Measurements from ENCODE around the gene BAZ1A.

Gene BAZ1A

GRCh38 chr14:34851395-34851794 is 23.8 kb downstream of the BAZ1A start:
- TF ChIP-seq FOXP2 (optimal IDR thresholded peaks at IDR 0.05; ENCODE audit: borderline replicate concordance, extremely low read depth, extremely low read length, insufficient read depth) (no peak), SIN3A (IDR thresholded peaks at IDR 0.05; ENCODE audit: borderline replicate concordance, insufficient read depth, low read length) (no peak), TAF1 (IDR thresholded peaks at IDR 0.05; ENCODE audit: borderline replicate concordance, insufficient read depth, low read length) (no peak)

DNA sequence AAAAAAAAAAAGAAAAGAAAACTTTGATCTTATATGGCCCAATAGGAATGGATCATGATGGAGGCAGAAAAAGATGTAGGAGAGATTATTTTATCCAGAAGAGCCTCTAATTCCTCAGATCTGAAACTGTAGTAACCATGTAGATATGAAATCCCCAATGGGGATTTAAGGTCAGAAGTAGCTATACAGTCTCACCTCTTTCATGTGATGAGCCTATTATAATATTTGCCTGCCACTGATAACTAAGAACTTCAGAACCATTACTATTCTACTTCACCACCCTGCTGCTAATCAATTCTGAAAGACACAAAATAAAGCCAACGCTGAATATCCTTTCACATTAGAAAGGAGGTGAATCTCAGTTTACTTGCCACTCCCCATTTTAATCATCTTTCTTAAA is 29.3 kb downstream of the BAZ1A start:
- TF ChIP-seq, protein P1, sequence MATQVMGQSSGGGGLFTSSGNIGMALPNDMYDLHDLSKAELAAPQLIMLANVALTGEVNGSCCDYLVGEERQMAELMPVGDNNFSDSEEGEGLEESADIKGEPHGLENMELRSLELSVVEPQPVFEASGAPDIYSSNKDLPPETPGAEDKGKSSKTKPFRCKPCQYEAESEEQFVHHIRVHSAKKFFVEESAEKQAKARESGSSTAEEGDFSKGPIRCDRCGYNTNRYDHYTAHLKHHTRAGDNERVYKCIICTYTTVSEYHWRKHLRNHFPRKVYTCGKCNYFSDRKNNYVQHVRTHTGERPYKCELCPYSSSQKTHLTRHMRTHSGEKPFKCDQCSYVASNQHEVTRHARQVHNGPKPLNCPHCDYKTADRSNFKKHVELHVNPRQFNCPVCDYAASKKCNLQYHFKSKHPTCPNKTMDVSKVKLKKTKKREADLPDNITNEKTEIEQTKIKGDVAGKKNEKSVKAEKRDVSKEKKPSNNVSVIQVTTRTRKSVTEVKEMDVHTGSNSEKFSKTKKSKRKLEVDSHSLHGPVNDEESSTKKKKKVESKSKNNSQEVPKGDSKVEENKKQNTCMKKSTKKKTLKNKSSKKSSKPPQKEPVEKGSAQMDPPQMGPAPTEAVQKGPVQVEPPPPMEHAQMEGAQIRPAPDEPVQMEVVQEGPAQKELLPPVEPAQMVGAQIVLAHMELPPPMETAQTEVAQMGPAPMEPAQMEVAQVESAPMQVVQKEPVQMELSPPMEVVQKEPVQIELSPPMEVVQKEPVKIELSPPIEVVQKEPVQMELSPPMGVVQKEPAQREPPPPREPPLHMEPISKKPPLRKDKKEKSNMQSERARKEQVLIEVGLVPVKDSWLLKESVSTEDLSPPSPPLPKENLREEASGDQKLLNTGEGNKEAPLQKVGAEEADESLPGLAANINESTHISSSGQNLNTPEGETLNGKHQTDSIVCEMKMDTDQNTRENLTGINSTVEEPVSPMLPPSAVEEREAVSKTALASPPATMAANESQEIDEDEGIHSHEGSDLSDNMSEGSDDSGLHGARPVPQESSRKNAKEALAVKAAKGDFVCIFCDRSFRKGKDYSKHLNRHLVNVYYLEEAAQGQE (IDR thresholded peaks at IDR 0.05; ENCODE audit: insufficient read depth in 1 of 2, low read depth in 2 of 2, low read length in 2 of 2), result no peak
- TF ChIP-seq SIN3A (IDR thresholded peaks at IDR 0.05; ENCODE audit: borderline replicate concordance, insufficient read depth, low read length) (no peak), TAF1 (IDR thresholded peaks at IDR 0.05; ENCODE audit: borderline replicate concordance, insufficient read depth, low read length) (no peak), POLR2AphosphoS5 (IDR thresholded peaks at IDR 0.05; ENCODE audit: low read depth, low read length) (no peak), FOXP2 (optimal IDR thresholded peaks at IDR 0.05; ENCODE audit: borderline replicate concordance, extremely low read depth, extremely low read length, insufficient read depth) (no peak)

- TF ChIP-seq FOXP2 (optimal IDR thresholded peaks at IDR 0.05; ENCODE audit: borderline replicate concordance, extremely low read depth, extremely low read length, insufficient read depth) (no peak), POLR2AphosphoS5 (IDR thresholded peaks at IDR 0.05; ENCODE audit: low read depth, low read length) (no peak), SIN3A (IDR thresholded peaks at IDR 0.05; ENCODE audit: borderline replicate concordance, insufficient read depth, low read length) (no peak), TAF1 (IDR thresholded peaks at IDR 0.05; ENCODE audit: borderline replicate concordance, insufficient read depth, low read length) (no peak)
- TF ChIP-seq, protein P1 (IDR thresholded peaks at IDR 0.05; ENCODE audit: insufficient read depth in 1 of 2, low read depth in 2 of 2, low read length in 2 of 2), result no peak
Measured at GRCh38 chr14:34843011-34843554, 32.1 kb downstream of the BAZ1A start.

DNA sequence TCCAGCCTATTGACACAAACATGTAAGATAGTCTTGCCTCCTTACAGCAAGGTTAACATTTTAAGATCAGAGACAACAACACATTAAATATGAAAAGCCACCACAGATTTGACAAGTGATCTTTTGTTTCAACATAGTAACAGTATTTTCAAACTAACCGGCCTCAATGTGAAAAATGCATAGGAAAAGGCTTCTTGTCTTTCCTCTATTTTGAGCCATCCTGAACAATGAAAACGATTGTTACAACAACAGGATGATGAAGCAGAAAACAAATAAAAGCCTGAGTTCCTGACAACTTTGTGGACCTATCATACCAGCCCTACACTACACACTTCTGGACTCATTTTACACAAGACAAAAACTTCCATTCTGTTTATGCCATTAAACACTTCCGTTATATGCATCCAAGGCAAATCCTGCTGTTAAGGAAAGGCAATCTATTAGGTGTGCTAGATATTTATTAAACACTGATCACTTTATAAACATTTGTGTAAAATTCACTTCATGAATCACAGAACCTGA is 37.3 kb downstream of the BAZ1A start:
- TF ChIP-seq FOXP2 (optimal IDR thresholded peaks at IDR 0.05; ENCODE audit: borderline replicate concordance, extremely low read depth, extremely low read length, insufficient read depth), result no peak
- TF ChIP-seq SIN3A (IDR thresholded peaks at IDR 0.05; ENCODE audit: borderline replicate concordance, insufficient read depth, low read length), result no peak
- TF ChIP-seq, protein P1 (IDR thresholded peaks at IDR 0.05; ENCODE audit: insufficient read depth in 1 of 2, low read depth in 2 of 2, low read length in 2 of 2), result no peak

DNA sequence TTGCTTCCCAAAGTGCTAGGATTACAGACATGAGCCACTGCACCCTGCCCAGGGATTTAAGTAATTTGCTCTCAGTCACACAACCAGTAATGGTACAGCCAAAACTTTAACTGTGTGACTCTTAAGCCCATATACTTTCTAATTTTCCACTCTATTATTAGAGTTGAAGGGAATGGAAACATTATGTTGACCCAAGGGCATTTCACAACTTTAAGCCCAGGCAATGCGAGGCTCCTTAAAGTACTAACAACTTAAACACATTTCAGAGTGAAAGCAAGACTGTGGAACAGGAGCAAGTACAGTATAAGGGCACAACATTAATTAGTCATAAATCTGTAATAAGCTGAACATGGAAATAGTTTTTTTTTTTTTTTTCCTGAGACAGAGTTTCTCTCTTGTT is 39.8 kb downstream of the BAZ1A start:
- TF ChIP-seq, protein P1 (IDR thresholded peaks at IDR 0.05; ENCODE audit: insufficient read depth in 1 of 2, low read depth in 2 of 2, low read length in 2 of 2), result no peak
- TF ChIP-seq TAF1 (IDR thresholded peaks at IDR 0.05; ENCODE audit: borderline replicate concordance, insufficient read depth, low read length) (no peak), POLR2AphosphoS5 (IDR thresholded peaks at IDR 0.05; ENCODE audit: low read depth, low read length) (no peak), FOXP2 (optimal IDR thresholded peaks at IDR 0.05; ENCODE audit: borderline replicate concordance, extremely low read depth, extremely low read length, insufficient read depth) (no peak), SIN3A (IDR thresholded peaks at IDR 0.05; ENCODE audit: borderline replicate concordance, insufficient read depth, low read length) (no peak)
